Astrocyte (in vitro differentiated cells and primary cell): ENCODE results near the gene SRC.

Source experiments
- EZH2 ChIP-seq: IDR thresholded peaks from 2 replicates; pipeline ENCODE4 v1.6.1; 2012; ENCODE audit warnings: mild to moderate bottlenecking, low read length, inconsistent platforms; ENCODE audit not compliant: insufficient read depth
- TF ChIP-seq, protein P1 (sequence below): IDR thresholded peaks from 2 replicates; pipeline ENCODE4 v1.5.1; 2011; ENCODE audit warnings: low read depth, mild to moderate bottlenecking, inconsistent platforms, low read length, moderate library complexity; ENCODE audit not compliant: insufficient read depth

GRCh38 chr20:37417617-37418467 lies 71.9 kb downstream of the SRC start:
- TF ChIP-seq, protein P1, sequence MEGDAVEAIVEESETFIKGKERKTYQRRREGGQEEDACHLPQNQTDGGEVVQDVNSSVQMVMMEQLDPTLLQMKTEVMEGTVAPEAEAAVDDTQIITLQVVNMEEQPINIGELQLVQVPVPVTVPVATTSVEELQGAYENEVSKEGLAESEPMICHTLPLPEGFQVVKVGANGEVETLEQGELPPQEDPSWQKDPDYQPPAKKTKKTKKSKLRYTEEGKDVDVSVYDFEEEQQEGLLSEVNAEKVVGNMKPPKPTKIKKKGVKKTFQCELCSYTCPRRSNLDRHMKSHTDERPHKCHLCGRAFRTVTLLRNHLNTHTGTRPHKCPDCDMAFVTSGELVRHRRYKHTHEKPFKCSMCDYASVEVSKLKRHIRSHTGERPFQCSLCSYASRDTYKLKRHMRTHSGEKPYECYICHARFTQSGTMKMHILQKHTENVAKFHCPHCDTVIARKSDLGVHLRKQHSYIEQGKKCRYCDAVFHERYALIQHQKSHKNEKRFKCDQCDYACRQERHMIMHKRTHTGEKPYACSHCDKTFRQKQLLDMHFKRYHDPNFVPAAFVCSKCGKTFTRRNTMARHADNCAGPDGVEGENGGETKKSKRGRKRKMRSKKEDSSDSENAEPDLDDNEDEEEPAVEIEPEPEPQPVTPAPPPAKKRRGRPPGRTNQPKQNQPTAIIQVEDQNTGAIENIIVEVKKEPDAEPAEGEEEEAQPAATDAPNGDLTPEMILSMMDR = no peak
- no peak for TF ChIP-seq EZH2
